IPS DF 19.7 (cell line): ENCODE measurements around the gene INPP5J.
"Not testable (repeated sequence)": the region's sequence is repeated elsewhere in the genome, so short reads cannot be mapped to it uniquely, and the experiment has no call there.

Experiments
- DNase-seq: peaks from one replicate; pipeline ENCODE4 v3.0.0-alpha.2; 2013; ENCODE audit warnings: low read depth, low spot score

Gene INPP5J

GRCh38 chr22:31099841-31100761, 22.7 kb upstream of the INPP5J start:
- DNase-seq, result no peak

- no peak for DNase-seq
Observed at GRCh38 chr22:31100762-31101525, 21.8 kb upstream of the INPP5J start.

GRCh38 chr22:31102441-31103081, 20.2 kb upstream of the INPP5J start:
- DNase-seq, result no peak

- DNase-seq, result no peak
Observed at GRCh38 chr22:31103111-31103510, 19.7 kb upstream of the INPP5J start.

GRCh38 chr22:31103899-31104694, 18.7 kb upstream of the INPP5J start:
- no peak for DNase-seq

- DNase-seq, result no peak
Observed at GRCh38 chr22:31104869-31105268, 17.9 kb upstream of the INPP5J start.

GRCh38 chr22:31105282-31105929, 17.4 kb upstream of the INPP5J start:
- DNase-seq, result no peak

- no peak for DNase-seq
Observed at GRCh38 chr22:31106001-31106571, 16.7 kb upstream of the INPP5J start.

- DNase-seq, result no peak
Observed at GRCh38 chr22:31106731-31107177, 16.0 kb upstream of the INPP5J start.

GRCh38 chr22:31107178-31107893, 15.4 kb upstream of the INPP5J start, which contains the start of gene SELENOM:
TSS of gene SELENOM (minus strand) at chr22:31107568. CDS start at chr22:31107505, 63 bp downstream.
- DNase-seq, result no peak

GRCh38 chr22:31107894-31108218, 14.9 kb upstream of the INPP5J start:
- no peak for DNase-seq

GRCh38 chr22:31112547-31113091, 10.1 kb upstream of the INPP5J start:
- not testable (repeated sequence) for DNase-seq

GRCh38 chr22:31118046-31118820, 4.5 kb upstream of the INPP5J start:
- DNase-seq, result no peak

GRCh38 chr22:31119026-31119717, 3.6 kb upstream of the INPP5J start:
- no peak for DNase-seq

GRCh38 chr22:31120230-31120629, 2.5 kb upstream of the INPP5J start:
- no peak for DNase-seq

GRCh38 chr22:31120642-31121041, 2.1 kb upstream of the INPP5J start:
- DNase-seq, result no peak

GRCh38 chr22:31121403-31121802, 1.4 kb upstream of the INPP5J start:
- DNase-seq, result no peak

- DNase-seq, result no peak
Observed at GRCh38 chr22:31122196-31122531, 602 bp upstream of the INPP5J start.
